Retinal pigment epithelial cell (primary cell): ENCODE results near the gene PRTFDC1.
"Not testable (repeated sequence)": the region's sequence is repeated elsewhere in the genome, so short reads cannot be mapped to it uniquely, and the experiment has no call there.

ENCODE experiments used
- DNase-seq: peaks from one replicate; pipeline ENCODE4 v3.0.0-alpha.2; 2010; ENCODE audit warnings: low read depth
- H3K4me3 ChIP-seq: 2 replicates; pipeline ENCODE4 v1.5.1; 2011; ENCODE audit warnings: mild to moderate bottlenecking, low read length, control low read depth, moderate library complexity
- TF ChIP-seq, protein P1 (sequence below): conservative IDR thresholded peaks from 2 replicates; pipeline ENCODE4 v1.5.1; 2011; ENCODE audit warnings: low read depth, low read length, control low read depth, inconsistent platforms

Gene PRTFDC1

DNA sequence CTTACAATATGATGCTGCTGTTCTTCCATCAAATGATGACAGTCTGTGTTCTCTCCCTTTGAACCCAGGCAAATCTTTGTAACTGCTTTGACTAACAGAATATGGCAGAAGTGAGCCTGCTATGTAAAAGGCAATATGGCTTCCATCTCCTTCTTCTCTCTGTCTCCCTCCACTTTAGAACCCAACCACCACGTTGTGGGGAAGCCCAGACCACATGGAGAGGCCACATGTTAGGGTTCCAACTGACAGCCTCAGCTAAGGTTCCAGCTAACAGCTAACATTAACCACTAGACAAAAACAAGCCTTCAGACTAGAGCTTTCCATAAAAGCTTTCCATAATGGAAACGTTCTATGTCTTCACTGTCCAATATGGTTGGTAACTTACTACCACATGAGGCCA, 107.7 kb downstream of the PRTFDC1 start:
- TF ChIP-seq, protein P1, sequence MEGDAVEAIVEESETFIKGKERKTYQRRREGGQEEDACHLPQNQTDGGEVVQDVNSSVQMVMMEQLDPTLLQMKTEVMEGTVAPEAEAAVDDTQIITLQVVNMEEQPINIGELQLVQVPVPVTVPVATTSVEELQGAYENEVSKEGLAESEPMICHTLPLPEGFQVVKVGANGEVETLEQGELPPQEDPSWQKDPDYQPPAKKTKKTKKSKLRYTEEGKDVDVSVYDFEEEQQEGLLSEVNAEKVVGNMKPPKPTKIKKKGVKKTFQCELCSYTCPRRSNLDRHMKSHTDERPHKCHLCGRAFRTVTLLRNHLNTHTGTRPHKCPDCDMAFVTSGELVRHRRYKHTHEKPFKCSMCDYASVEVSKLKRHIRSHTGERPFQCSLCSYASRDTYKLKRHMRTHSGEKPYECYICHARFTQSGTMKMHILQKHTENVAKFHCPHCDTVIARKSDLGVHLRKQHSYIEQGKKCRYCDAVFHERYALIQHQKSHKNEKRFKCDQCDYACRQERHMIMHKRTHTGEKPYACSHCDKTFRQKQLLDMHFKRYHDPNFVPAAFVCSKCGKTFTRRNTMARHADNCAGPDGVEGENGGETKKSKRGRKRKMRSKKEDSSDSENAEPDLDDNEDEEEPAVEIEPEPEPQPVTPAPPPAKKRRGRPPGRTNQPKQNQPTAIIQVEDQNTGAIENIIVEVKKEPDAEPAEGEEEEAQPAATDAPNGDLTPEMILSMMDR, result no peak
- no peak for DNase-seq
- no peak overlapping the region for H3K4me3 ChIP-seq

DNA sequence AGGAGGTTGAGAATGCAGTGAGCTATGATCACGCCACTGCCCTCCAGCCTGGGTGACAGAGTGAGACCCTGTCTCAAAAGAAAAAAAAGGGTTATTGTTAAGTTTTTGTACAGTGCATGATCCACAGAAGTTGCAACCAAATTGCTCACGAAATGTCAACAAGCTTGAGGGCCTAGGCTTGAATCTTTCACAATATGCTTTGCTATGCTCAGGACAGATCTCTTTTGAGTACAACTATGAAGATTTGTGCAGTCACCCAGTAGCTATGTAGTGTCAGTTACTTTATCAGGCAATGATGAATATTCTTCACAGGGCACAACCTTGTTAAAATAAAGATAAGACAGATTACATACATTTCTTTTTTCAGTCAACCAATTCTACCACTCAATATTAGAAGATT, 109.2 kb downstream of the PRTFDC1 start:
- DNase-seq, result no peak
- H3K4me3 ChIP-seq, result no peak overlapping the region
- TF ChIP-seq, protein P1, result no peak

DNA sequence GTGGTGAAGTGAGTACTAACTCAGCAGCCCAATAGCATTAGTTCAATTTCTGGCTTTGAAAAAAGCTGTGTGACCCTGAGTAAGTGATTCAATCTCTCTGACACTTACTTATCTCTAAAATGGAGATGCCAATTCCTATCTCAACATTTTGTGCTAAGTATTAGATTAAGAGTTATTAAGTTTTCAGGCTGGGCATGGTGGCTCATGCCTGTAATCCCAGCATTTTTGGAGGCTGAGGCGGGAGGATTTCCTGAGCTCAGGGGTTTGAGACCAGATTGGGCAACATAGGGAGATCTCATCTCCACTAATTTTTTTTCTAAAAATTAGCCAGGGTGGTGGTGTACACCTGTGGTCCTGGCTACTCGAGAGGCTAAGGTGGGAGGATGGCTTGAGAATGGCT, 109.5 kb downstream of the PRTFDC1 start:
- TF ChIP-seq, protein P1, result no peak
- DNase-seq, result no peak
- no peak overlapping the region for H3K4me3 ChIP-seq

DNA sequence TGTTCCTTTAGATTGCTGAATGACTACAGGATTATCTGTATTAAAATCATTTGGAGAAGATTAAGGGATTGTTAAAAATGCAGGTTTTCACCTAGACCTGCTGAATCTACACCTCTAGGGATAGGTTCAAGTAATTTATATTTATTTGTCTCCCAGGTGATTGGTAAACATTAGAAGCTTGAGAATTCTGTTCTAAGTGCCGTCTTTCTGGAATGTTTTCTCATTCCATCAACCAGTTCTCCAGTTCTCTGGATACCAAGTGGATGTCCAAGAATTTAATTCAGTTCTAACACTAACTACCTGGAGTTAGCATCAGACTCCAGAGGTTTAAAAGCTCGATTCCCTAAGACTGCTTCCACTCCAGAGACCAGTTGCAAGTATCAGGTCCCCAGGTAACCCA, 110.9 kb downstream of the PRTFDC1 start:
- TF ChIP-seq, protein P1, result no peak
- DNase-seq, result no peak
- no peak overlapping the region for H3K4me3 ChIP-seq

DNA sequence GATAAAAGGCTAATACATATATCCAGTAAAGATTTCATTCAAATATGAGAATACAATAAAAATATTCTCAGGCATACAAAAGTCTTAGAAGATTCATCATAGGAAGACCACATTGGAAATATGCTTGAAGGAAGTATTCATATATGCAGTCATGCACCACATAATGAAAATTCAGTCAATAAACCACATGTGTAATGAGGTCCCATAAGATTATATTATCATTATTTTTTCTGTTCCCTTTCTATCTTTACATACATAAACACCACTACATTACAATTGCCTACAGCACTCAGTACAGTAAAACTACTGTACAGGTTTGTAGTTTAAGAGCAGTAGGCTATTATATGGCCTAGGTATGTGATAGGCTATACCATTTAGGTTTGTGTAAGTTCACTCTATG, 111.6 kb downstream of the PRTFDC1 start:
- no peak overlapping the region for H3K4me3 ChIP-seq

DNA sequence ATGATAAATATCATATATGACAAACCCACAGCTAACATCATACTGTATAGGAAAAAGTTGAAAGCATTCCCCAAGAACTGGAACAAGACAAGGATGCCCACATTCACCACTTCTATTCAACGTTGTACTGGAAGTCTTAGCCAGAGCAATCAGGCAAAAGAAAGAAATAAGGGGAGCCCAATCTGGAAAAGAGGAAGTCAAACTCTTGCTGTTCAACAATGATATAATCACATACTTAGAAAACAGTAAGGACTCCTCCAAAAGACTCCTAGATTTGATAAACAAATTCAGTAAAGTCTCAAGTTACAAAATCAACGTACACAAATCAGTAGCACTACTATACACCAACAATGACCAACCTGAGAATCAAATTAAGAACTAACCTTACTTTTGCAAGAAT, 114.6 kb downstream of the PRTFDC1 start:
- not testable (repeated sequence) for DNase-seq, H3K4me3 ChIP-seq

More for the DNA sequence above, 111.6 kb downstream of the PRTFDC1 start:
- no peak for DNase-seq
- TF ChIP-seq, protein P1, result no peak

DNA sequence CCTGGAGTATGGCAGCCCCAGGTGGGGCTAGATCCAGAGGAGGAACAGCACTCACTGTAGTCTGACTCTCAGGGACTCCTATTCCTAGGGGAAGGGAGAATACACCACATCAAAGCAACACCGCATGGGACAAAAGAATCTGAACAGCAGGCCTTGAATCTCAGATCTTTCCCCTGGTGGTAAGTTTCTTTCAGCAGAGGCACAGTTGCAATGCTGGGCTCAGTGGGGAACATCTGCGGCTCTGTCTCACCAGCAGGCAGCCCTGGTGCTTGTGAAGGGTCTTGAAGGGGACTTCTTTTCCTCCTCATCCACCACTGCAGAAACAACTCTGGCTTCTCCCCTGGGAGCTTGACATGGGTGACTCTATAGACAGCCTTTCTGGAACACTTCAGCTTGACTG, 117.5 kb downstream of the PRTFDC1 start:
- no peak overlapping the region for H3K4me3 ChIP-seq
- DNase-seq, result no peak
- TF ChIP-seq, protein P1, result no peak

DNA sequence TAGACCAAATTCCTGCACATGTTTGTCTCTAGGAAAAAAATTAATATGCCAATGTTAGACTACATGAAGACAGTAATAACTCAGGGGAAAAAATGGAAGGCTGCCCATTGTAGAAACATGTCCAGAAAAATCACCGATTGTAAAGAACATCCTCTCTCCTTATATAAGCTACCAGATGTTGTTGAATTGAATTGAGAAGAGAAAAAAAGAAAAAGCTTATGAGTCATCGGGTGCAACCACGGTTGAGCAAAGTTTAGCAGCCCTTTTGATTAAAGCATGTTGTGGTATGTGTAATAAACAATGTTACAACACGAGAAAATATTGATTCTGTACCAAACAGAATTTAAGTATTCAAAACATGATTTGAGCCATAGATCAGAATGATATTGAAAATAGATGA, 126.4 kb downstream of the PRTFDC1 start:
- H3K4me3 ChIP-seq, result no peak overlapping the region
- TF ChIP-seq, protein P1, result no peak
- DNase-seq, result no peak
